Endothelial cell of umbilical vein (primary cell): ENCODE results near the gene DGCR2. TPM values are rescaled to one million over a fixed set of nuclear protein-coding genes. Genes with fewer than 3 reads are reported as not detected.
"Not testable (repeated sequence)": the region's sequence is repeated elsewhere in the genome, so short reads cannot be mapped to it uniquely, and the experiment has no call there.

Source experiments
- BruUV-seq: library from RNA; stranded (reverse); fragments of 400-500 nt; replicated peaks from 2 replicates; lab custom pipeline; 2021; lab: Mats Ljungman, UMichigan
- CTCF ChIA-PET: fragments of 300-600, 350-600 bp; sonication (Branson Sonifier 250); formaldehyde crosslinking; loops from one replicate; lab custom pipeline; 2021; ENCODE audit warnings: antibody characterized with exemption, inconsistent platforms; lab: Charles Lee
- POLR2A ChIA-PET: fragments of 300-600, 350-600 bp; sonication (Branson Sonifier 250); formaldehyde crosslinking; loops from one replicate; lab custom pipeline; 2021; ENCODE audit warnings: antibody characterized with exemption, inconsistent platforms; lab: Charles Lee
- DNase-seq: peaks from one replicate; pipeline ENCODE4 v3.0.0-alpha.2; 2011; ENCODE audit warnings: low read depth, low spot score
- FAIRE-seq: peaks from 2 replicates; lab custom pipeline; 2011; peaks lifted over from hg19 to GRCh38; lab: Jason Lieb, UNC
- H2AFZ ChIP-seq: 2 replicates; pipeline ENCODE4 v1.6.0; 2012; ENCODE audit warnings: low read depth, low read length, control low read depth, inconsistent platforms
- H3K27ac ChIP-seq: 2 replicates; pipeline ENCODE4 v1.5.1; 2011; ENCODE audit warnings: low read depth, mild to moderate bottlenecking, control low read depth, low read length, moderate library complexity; ENCODE audit not compliant: insufficient read depth
- H3K27me3 ChIP-seq, 2 experiments: 2 replicates each; pipeline versions ENCODE4 v1.6.0 to v1.6.1; 2011; ENCODE audit warnings: low read length in 2 of 2, mixed read lengths in 1 of 2; ENCODE audit not compliant: control insufficient read depth in 2 of 2, insufficient read depth in 2 of 2
- H3K36me3 ChIP-seq, 2 experiments: 2 replicates in 1 of 2; 3 replicates in 1 of 2; pipeline ENCODE4 v1.5.1; 2011; ENCODE audit warnings: low read length in 2 of 2, mild to moderate bottlenecking in 1 of 2, moderate library complexity in 1 of 2; ENCODE audit not compliant: control insufficient read depth in 2 of 2, insufficient read depth in 2 of 2; ENCODE audit errors: extremely low read depth in 1 of 2
- H3K4me1 ChIP-seq: 3 replicates; pipeline ENCODE4 v1.5.1; 2011; ENCODE audit warnings: mild to moderate bottlenecking, low read length; ENCODE audit not compliant: control insufficient read depth, insufficient read depth; ENCODE audit errors: extremely low read depth
- H3K4me2 ChIP-seq: 2 replicates; pipeline ENCODE4 v1.6.1; 2011; ENCODE audit warnings: low read length, control low read depth, mixed read lengths; ENCODE audit not compliant: insufficient read depth
- H3K4me3 ChIP-seq, 3 experiments: fragments of 200-600 bp in 1 of 3; sonication (generic), shearing (Covaris generic) in 1 of 3; replicated peaks in 1 of 3; 2 replicates each; pipeline ENCODE4 v1.5.1; 2011 to 2016; ENCODE audit warnings: control low read depth in 3 of 3, low read length in 3 of 3, mild to moderate bottlenecking in 2 of 3, inconsistent platforms in 1 of 3, low read depth in 1 of 3, moderate library complexity in 1 of 3; ENCODE audit not compliant: insufficient read depth in 1 of 3
- H3K79me2 ChIP-seq: 2 replicates; pipeline ENCODE4 v1.6.0; 2012; ENCODE audit warnings: low read length, inconsistent platforms; ENCODE audit not compliant: control insufficient read depth, insufficient read depth
- H3K9ac ChIP-seq: replicated peaks from 2 replicates; pipeline ENCODE3; 2011; ENCODE audit warnings: low read length, control low read depth; ENCODE audit not compliant: insufficient read depth; ENCODE audit errors: extremely low read depth
- H3K9me1 ChIP-seq: replicated peaks from 3 replicates; pipeline ENCODE4 v1.6.0; 2011; ENCODE audit warnings: mild to moderate bottlenecking, low read length; ENCODE audit not compliant: control insufficient read depth, insufficient read depth; ENCODE audit errors: extremely low read depth
- H3K9me3 ChIP-seq: replicated peaks from 2 replicates; pipeline ENCODE4 v1.5.1; 2012; ENCODE audit warnings: low read length, inconsistent platforms; ENCODE audit not compliant: control insufficient read depth, insufficient read depth
- H4K20me1 ChIP-seq: replicated peaks from 2 replicates; pipeline ENCODE3; 2011; ENCODE audit warnings: mild to moderate bottlenecking, low read length; ENCODE audit not compliant: control insufficient read depth, insufficient read depth; ENCODE audit errors: extremely low read depth
- dilution Hi-C: fragments of 300-500 bp; cut with MboI; formaldehyde crosslinking; loops from one replicate; pipeline ENCODE4 v1.15.0; 2019; ENCODE audit warnings: low sequenced_read_pairs; ENCODE audit not compliant: extremely low pct_ligation_motif_present
- intact Hi-C: fragments of 100-400 bp; cut with micrococcal nuclease; formaldehyde crosslinking; loops from one replicate; pipeline ENCODE4 v1.10.0; 2022
- polyA plus RNA-seq, 4 experiments: library from polyadenylated mRNA; depleted of rRNA in 3 of 4; stranded (reverse) in 3 of 4; unstranded in 1 of 4; fragments of >200 nt; gene quantifications; 2 replicates each; pipeline versions ENCODE4 v1.2.1 to v1.2.3, GENCODE V29; 2011 to 2012; ENCODE audit warnings: missing spikeins in 1 of 4
- total RNA-seq: library from RNA; stranded (reverse); gene quantifications from 2 replicates; pipeline ENCODE4 v1.2.3, GENCODE V29; 2021

DGCR2 gene
- total and polyA plus RNA-seq, 2 donors (not counting 3 experiments of a cell fraction or from before 2014, with no cell fraction given): 44.8 to 51.2 TPM

GRCh38 chr22:19034031-19034723 lies 88.0 kb downstream of the DGCR2 start:
- dilution Hi-C loops, CTCF ChIA-PET, H3K4me3 ChIP-seq, H3K4me2 ChIP-seq, H3K36me3 ChIP-seq, intact Hi-C loops, POLR2A ChIA-PET, H4K20me1 ChIP-seq, H3K9me1 ChIP-seq, H2AFZ ChIP-seq, DNase-seq, H3K79me2 ChIP-seq, FAIRE-seq, H3K4me1 ChIP-seq, H3K27me3 ChIP-seq, BruUV-seq, H3K27ac ChIP-seq, H3K9ac ChIP-seq, H3K9me3 ChIP-seq: not testable (repeated sequence)

DNA sequence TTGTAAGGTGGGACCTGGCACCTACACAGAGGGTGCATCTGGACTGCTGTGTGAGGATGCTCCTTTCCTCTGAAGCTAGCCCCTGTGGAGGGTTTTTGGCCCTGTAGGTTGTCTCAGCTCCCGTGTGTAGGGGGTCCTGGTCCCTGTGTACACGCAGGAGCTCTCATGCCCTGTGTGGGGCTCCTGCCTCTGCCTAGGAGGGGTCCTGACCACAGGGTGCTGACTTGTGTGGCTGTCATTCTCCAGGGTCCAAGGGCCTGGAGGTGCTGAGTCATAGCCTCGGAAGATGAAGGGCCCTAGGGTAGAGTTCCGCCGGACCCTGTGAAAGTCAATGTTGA lies 88.7 kb downstream of the DGCR2 start:
- intact Hi-C loops, H3K79me2 ChIP-seq, POLR2A ChIA-PET, H3K4me1 ChIP-seq, H3K36me3 ChIP-seq, H2AFZ ChIP-seq, H3K9ac ChIP-seq, H4K20me1 ChIP-seq, H3K9me3 ChIP-seq, H3K27ac ChIP-seq, DNase-seq, H3K4me3 ChIP-seq, H3K9me1 ChIP-seq, BruUV-seq, H3K4me2 ChIP-seq, FAIRE-seq, dilution Hi-C loops, CTCF ChIA-PET: not testable (repeated sequence)
- peaks cover 10% of the 10 kb centered on the region in 2 experiments for H3K27me3 ChIP-seq

GRCh38 chr22:19032898-19033567 lies 89.2 kb downstream of the DGCR2 start:
- H3K9me3 ChIP-seq, H3K4me3 ChIP-seq, H3K36me3 ChIP-seq, POLR2A ChIA-PET, FAIRE-seq, H3K9ac ChIP-seq, DNase-seq, dilution Hi-C loops, BruUV-seq, H3K4me1 ChIP-seq, H3K4me2 ChIP-seq, H3K9me1 ChIP-seq, H4K20me1 ChIP-seq, intact Hi-C loops, CTCF ChIA-PET, H3K79me2 ChIP-seq, H3K27ac ChIP-seq, H2AFZ ChIP-seq: not testable (repeated sequence)
- peaks cover 10% of the 10 kb centered on the region in 2 experiments for H3K27me3 ChIP-seq

DNA sequence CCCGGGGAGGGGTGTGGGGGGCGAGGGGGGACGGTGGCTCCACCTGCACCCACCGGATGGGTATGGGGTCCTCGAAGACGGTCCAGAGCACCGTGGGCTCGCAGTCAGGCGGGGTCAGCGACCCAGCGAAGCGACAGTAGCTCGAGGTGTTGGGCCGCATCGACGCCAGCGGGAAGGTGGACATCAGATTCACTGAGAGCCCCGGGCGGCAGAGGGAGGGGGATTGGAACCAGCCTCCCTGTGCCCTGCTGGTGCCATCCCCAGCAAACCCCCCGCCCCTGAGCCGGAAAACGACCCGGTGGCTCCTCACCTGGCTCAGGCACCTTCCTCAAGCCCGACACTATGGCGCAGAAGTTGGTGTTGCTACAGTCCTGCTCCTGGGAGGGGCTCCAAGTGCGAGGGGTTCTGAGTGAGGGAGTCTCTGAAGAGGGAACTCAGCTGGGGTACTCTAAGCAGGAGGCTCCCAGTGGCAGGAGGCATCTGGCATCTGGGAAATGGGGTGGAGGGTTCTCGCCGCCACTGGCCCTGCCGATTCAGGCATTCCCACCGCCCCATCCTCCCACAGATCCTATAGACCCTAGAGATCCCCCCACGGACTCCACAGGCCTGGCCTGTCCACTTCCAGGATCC lies 89.9 kb downstream of the DGCR2 start:
- H3K4me2 ChIP-seq, dilution Hi-C loops, BruUV-seq, H3K27ac ChIP-seq, H3K9me3 ChIP-seq, FAIRE-seq, H3K4me3 ChIP-seq, intact Hi-C loops, H3K4me1 ChIP-seq, CTCF ChIA-PET, H2AFZ ChIP-seq, H4K20me1 ChIP-seq, DNase-seq, H3K9me1 ChIP-seq, H3K79me2 ChIP-seq, POLR2A ChIA-PET, H3K36me3 ChIP-seq, H3K9ac ChIP-seq: not testable (repeated sequence)
- peaks cover 10% of the 10 kb centered on the region in 2 experiments for H3K27me3 ChIP-seq
